NCI-H2081 (cell line): Measurements from ENCODE around the gene VEZF1.
A peak's percentile ranks its signal among the peaks of the same experiment; 100 is the strongest.

ENCODE experiments used
- DNase-seq, 2 experiments: peaks; one replicate each; lab custom pipeline; 2025; lab: John Stamatoyannopoulos, UW

Gene VEZF1

GRCh38 chr17:57953219-57953618 lies 34.8 kb downstream of the VEZF1 start:
- DNase-seq = no peak

GRCh38 chr17:57949649-57950048 lies 38.4 kb downstream of the VEZF1 start:
- DNase-seq = no peak

DNA sequence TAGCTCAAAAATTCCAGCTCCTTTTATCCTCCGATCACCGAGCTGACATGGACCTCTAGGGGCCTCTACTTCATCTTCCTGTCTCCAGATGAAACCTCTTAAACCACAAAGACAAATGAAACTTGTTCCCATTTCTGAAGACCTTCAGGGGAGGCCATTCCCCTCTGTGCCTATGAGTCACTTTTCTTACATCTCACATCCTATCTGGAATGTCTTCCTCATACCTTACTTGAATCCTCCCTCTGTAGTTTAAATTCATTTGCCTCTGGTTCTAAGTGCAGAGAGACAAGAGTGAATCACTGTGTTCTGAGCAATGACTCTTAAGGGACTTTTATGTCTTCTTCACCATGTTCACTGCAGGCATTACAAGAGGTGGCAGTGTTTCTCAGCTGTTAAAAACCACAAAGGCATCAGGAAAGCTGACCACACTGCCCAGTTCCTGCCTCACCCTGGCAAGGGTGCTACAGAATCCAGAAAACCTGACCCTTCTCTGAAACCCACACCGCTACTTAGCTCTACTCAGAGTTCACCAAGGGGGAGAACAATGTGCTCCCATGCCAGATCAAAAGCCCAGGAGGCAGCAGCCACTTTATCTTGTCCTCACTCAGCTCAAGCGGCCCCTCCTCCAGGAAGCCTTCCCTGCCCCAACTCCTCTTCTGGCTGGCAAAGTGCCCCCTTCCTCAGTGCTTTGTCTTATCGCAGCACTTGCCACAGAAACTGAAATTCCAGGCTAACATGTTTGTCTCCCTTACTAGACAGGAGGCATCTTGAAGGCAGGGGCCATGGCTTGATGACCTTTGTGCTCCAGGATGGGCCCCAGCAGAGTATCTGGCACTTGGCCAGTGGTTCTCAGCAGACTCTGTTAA lies 39.3 kb downstream of the VEZF1 start:
- DNase-seq = no peak

GRCh38 chr17:57948169-57948554 lies 39.9 kb downstream of the VEZF1 start:
- no peak for DNase-seq

DNA sequence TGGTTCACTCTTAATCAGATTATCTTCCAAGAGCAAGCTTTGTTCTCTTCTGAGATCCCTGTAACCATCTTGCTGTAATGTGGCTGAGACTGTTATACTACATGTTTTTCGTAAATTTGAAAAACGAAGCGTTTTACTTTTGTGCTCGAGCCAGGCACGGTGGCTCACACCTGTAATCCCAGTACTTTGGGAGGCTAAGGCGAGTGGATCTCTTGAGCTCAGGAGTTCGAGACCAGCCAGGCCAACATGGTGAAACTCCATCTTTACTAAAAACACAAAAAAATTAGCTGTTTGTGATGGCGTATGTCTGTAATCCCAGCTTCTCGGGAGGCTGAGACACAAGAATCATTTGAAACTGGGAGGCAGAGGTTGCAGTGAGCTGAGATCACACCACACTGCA lies 40.7 kb downstream of the VEZF1 start:
- DNase-seq = no peak

- no peak for DNase-seq
Measured at GRCh38 chr17:57946798-57947358, 41.2 kb downstream of the VEZF1 start.

GRCh38 chr17:57945996-57946797 lies 41.9 kb downstream of the VEZF1 start:
- DNase-seq = no peak

- DNase-seq = no peak
Measured at GRCh38 chr17:57944908-57945307, 43.1 kb downstream of the VEZF1 start.

GRCh38 chr17:57943645-57944044 lies 44.4 kb downstream of the VEZF1 start:
- DNase-seq = no peak

GRCh38 chr17:57943140-57943539 lies 44.9 kb downstream of the VEZF1 start:
- no peak for DNase-seq

DNA sequence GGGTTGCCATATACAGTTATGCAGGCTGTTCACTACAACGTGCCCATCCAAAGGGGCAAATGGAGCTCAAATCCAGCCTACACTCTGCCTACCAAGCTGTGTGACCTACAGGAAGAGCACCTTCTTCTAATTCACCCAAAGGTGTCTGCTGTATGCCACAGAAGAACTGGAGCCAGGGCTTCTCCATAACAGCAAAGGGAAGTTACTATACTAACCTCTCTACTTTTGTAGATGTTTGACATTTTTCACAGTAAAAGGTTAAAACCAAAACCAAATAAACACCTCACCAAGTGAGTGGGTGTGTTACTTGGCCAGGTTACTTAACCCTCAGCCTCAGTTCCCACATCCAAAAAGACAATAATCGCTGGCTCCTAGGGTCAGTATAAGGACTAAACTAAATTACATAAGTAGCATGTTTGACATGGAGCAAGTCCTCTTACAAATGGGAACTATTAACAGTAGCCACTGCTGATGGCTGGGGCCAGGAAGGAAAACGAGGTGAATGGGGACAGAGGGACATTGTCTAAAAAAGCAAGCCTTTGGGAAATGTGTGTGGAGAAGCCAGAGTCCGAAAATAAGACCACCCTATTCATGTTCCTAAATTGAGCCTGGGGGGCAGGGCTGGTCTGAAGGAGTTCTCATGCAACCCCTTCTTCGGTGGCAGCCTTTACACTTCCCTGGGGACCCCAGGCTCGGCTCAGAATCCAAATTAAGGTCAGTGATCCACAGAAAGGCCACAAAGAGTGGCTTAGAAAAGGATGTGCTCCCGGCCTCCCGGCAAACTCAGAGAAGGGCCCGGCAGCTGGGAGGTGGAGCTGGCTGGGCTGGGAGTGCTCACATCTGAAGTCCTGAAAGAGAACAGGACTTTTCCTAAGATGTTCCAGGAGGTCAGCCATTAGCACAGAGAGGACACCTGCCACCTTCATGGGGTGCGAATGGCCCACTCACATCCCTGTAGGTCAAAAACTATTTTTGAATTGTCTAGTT lies 46.4 kb downstream of the VEZF1 start:
- DNase-seq = no peak

- peak in 1 of 2 experiments; percentile 77 for DNase-seq
Measured at GRCh38 chr17:57940653-57941329, 47.3 kb downstream of the VEZF1 start.

- DNase-seq = peak; percentile 41 to 67
Measured at GRCh38 chr17:57940231-57940630, 47.8 kb downstream of the VEZF1 start.

DNA sequence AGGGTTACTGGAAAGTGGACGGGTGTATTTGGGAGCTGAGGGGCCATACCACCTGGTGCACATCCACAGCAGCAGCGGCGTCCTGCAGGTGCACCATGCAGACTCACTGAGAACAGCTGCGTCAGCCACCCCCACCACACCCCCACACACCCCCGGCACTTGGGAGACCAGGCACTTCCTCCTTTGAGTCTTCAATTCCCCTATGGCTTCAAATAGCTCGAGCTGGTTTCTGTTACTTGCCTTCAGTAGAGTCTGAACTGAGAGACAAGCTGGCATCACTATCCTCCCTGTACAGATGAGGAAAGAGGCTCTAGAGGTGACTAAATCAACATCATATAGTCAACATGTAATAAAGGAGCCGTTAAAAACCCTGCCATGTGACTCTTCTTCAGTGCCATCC lies 48.3 kb downstream of the VEZF1 start:
- DNase-seq = peak; percentile 45 to 77

GRCh38 chr17:57938061-57938502 lies 50.0 kb downstream of the VEZF1 start:
- DNase-seq = peak in 1 of 2 experiments; percentile 58

GRCh38 chr17:57937492-57937891 lies 50.6 kb downstream of the VEZF1 start:
- no peak for DNase-seq

DNA sequence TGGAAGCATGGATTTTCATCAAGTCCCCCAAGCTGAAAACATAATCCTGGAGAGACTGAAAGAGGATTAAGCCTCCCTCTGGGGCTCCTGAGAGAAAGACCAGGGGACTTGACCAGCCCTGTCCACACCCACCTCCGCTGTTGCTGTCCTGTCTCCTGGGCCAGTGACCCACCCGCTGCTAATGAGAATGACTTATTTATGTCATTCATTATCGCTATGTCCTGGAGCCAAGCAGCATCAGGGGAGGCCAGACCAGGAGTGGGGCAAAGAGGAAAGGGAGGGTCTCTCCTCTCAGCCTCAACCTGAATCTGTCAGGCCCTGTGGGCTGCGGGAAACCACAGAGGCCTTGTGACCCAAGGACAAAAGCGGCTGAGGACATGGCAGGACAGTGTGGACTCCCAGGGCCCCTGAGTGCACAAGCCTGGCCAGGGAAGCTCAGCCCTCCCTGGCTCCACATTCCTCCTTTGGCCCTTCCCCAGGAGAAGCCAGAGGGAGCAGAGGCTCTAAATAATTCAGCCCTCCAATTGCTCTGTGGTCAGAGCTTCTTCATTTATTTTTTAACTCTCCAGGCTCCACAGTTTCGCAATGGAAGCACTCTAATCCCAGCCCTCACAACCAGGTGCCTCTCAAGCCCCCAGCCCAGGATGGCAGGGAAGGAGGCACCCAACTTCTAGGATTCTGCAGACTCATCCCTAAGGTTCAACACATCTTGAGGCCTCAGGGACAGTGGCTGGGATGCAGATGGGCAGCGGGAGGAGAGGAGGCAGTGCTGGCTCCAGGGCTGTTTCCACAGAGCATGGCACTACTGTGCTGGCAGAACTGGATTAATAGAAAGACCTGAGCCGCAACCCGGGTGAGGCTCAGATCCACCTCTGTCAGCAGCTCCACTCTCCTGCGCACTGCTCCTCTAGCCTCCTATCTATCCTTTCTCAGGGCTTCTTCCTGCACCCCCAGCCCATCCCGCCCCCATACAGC lies 51.9 kb downstream of the VEZF1 start:
- DNase-seq = peak in 1 of 2 experiments; percentile 43

GRCh38 chr17:57931488-57932137 lies 56.4 kb downstream of the VEZF1 start:
- no peak for DNase-seq

DNA sequence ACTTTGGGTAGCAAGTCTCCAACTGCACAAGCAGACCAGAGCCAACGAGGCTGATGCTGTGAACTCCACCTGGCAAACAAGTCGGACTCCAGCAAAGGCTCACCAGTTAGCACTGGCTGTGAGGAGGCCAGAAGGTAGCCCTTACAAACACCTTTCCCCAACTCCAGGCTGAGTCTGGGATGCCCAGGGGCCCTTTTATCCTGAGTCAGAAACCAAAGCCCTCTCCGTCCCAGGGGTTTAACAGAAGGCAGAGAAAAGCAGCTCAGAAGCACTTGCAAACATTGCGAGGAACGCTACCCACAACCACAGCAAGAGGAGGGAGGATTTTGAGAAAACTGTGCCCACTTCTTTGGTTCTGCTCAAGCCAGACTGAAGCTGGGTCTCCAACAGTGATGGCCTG lies 57.8 kb downstream of the VEZF1 start:
- DNase-seq = no peak
